ENCODE results near the gene BATF. TPM values are rescaled to one million over a fixed set of nuclear protein-coding genes. Genes with fewer than 3 reads are reported as not detected.

BATF gene
- total RNA-seq, 6 experiments from 2014 or later: 0.24 to 10.4 (median 0.87) TPM

DNA sequence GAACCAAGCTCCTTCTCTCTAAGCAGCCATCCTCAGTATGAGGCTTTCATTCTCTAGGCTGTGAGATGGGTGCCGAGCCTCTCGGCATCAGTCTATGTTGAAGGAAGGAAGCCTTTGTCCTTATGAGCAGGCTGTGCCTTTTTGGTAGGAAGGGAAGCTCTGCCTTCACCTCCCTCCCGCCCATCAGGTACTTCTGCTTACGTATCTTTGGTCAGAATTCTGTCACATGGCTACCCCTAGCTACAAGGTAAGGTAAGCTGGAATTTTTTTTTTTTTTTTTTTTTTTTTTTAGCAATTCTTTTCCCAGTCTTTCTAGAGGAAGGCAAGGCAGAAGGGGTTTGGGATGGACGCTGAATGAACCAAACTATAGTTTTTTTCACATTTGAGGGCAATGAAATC lies 16.9 kb downstream of the BATF start:
- ATAC-seq (no peak), DNase-seq (no peak)
- TF ChIP-seq CTCF (IDR thresholded peaks at IDR 0.05): no peak
- no peak for TF ChIP-seq POLR2A (IDR thresholded peaks at IDR 0.05)
- H3K36me3 ChIP-seq: no peaks in the 10 kb centered on the region
- H3K27me3 ChIP-seq: no peaks in the 10 kb centered on the region
- 82% methylated on average over 2 of the region's 5 CpGs for whole genome bisulfite sequencing (ENCODE audit: insufficient coverage, low coverage, low lambda C conversion rate, missing lambda C conversion rate)
- no peaks in the 10 kb centered on the region for H3K9me3 ChIP-seq
- H3K27ac ChIP-seq: no peak overlapping the region
- intact Hi-C loops (cut with DNase I): no loop called here
- H3K4me1 ChIP-seq: peaks cover 0 to 31% (median 14%) of the 10 kb centered on the region in 4 donors
- no peak overlapping the region for H3K4me3 ChIP-seq

GRCh38 chr14:75539561-75540478 lies 17.6 kb downstream of the BATF start:
- ATAC-seq (peak in 1 of 4 donors; percentile 10), DNase-seq (no peak)
- intact Hi-C loops (cut with DNase I): no loop called here
- Histone ChIP-seq H3K27ac (no peak overlapping the region), H3K27me3 (no peaks in the 10 kb centered on the region), H3K4me3 (no peak overlapping the region), H3K9me3 (no peaks in the 10 kb centered on the region), H3K36me3 (no peaks in the 10 kb centered on the region), H3K4me1 (peaks cover 0 to 31% (median 11%) of the 10 kb centered on the region in 4 donors)
- 80% methylated on average over 11 of the region's 17 CpGs for WGBS (ENCODE audit: insufficient coverage, low coverage, low lambda C conversion rate, missing lambda C conversion rate)
- no peak for TF ChIP-seq CTCF (IDR thresholded peaks at IDR 0.05)
- TF ChIP-seq POLR2A (IDR thresholded peaks at IDR 0.05): no peak

- H3K27ac ChIP-seq: no peak overlapping the region
Measured at GRCh38 chr14:75540479-75540851, 18.2 kb downstream of the BATF start.

GRCh38 chr14:75542588-75543091 lies 20.4 kb downstream of the BATF start:
- Histone ChIP-seq H3K4me3 (no peak overlapping the region), H3K9me3 (no peaks in the 10 kb centered on the region), H3K27me3 (no peaks in the 10 kb centered on the region), H3K27ac (peak overlapping the region; percentile 43 to 67 (median 47)), H3K36me3 (no peaks in the 10 kb centered on the region), H3K4me1 (peaks cover 0 to 10% (median 2%) of the 10 kb centered on the region in 4 donors)
- intact Hi-C loops (cut with DNase I): no loop called here
- DNase-seq (peak in 2 of 3 donors; percentile 78 to 79), ATAC-seq (peak; percentile 74 to 89 (median 85))
- TF ChIP-seq POLR2A (IDR thresholded peaks at IDR 0.05) (no peak), CTCF (IDR thresholded peaks at IDR 0.05) (no peak)
- 33% methylated on average over 2 of the region's 10 CpGs for WGBS (ENCODE audit: insufficient coverage, low coverage, low lambda C conversion rate, missing lambda C conversion rate)

More at GRCh38 chr14:75540479-75540851, 18.2 kb downstream of the BATF start:
- Histone ChIP-seq H3K4me1 (peaks cover 0 to 25% (median 8%) of the 10 kb centered on the region in 4 donors), H3K9me3 (no peaks in the 10 kb centered on the region), H3K36me3 (no peaks in the 10 kb centered on the region), H3K27me3 (no peaks in the 10 kb centered on the region), H3K4me3 (no peak overlapping the region)
- intact Hi-C loops (cut with DNase I): no loop called here
- WGBS (ENCODE audit: insufficient coverage, low coverage, low lambda C conversion rate, missing lambda C conversion rate): 77% methylated on average over 7 of the region's 7 CpGs
- TF ChIP-seq CTCF (IDR thresholded peaks at IDR 0.05) (no peak), POLR2A (IDR thresholded peaks at IDR 0.05) (no peak)
- DNase-seq (no peak), ATAC-seq (no peak)

All from right lobe of liver (tissue), 6 donors.